DND-41 (cell line): ENCODE data around the gene UBAP2.

ENCODE experiments used
- ATAC-seq: fragments of 200-7000 bp; cut with Tn5 transposase; 3 replicates; pipeline ENCODE4 v1.9.1; 2021; ENCODE audit warnings: low read depth; ENCODE audit not compliant: insufficient read depth
- DNase-seq: peaks from one replicate; pipeline ENCODE4 v3.0.0-alpha.2; 2020
- H2AFZ ChIP-seq: 2 replicates; pipeline ENCODE4 v1.6.0; 2012; ENCODE audit warnings: low read depth, low read length
- H3K27ac ChIP-seq: 2 replicates; pipeline ENCODE4 v1.5.1; 2012; ENCODE audit warnings: low read length, inconsistent platforms
- H3K27me3 ChIP-seq: fragments of 200-600 bp; sonication (generic); 2 replicates; pipeline ENCODE4 v1.6.0; 2012; ENCODE audit warnings: low read length, mild to moderate bottlenecking, inconsistent platforms; ENCODE audit not compliant: insufficient read depth, poor library complexity
- H3K36me3 ChIP-seq: 2 replicates; pipeline ENCODE4 v1.5.1; 2012; ENCODE audit warnings: low read length, inconsistent platforms; ENCODE audit not compliant: insufficient read depth
- H3K4me1 ChIP-seq: 2 replicates; pipeline ENCODE4 v1.5.1; 2012; ENCODE audit warnings: mild to moderate bottlenecking, low read length; ENCODE audit not compliant: insufficient read depth
- H3K4me2 ChIP-seq: 2 replicates; pipeline ENCODE4 v1.6.0; 2012; ENCODE audit warnings: mild to moderate bottlenecking, moderate library complexity, low read length, inconsistent platforms; ENCODE audit not compliant: insufficient read depth
- H3K4me3 ChIP-seq, 2 experiments: fragments of 200-600 bp in 1 of 2; shearing (Covaris generic) in 1 of 2; 2 replicates each; pipeline ENCODE4 v1.5.1; 2012 to 2016; ENCODE audit warnings: inconsistent platforms in 2 of 2, low read length in 2 of 2, mild to moderate bottlenecking in 2 of 2, low read depth in 1 of 2, moderate library complexity in 1 of 2
- H3K79me2 ChIP-seq: 2 replicates; pipeline ENCODE4 v1.6.0; 2012; ENCODE audit warnings: low read length, inconsistent platforms; ENCODE audit not compliant: insufficient read depth
- H3K9ac ChIP-seq: 2 replicates; pipeline ENCODE4 v1.6.0; 2012; ENCODE audit warnings: low read depth, mild to moderate bottlenecking, inconsistent platforms, low read length, moderate library complexity
- H3K9me3 ChIP-seq: 2 replicates; pipeline ENCODE4 v1.5.1; 2012; ENCODE audit warnings: low read length, moderate library complexity, mild to moderate bottlenecking, inconsistent platforms; ENCODE audit not compliant: insufficient read depth, severe bottlenecking
- H4K20me1 ChIP-seq: 2 replicates; pipeline ENCODE4 v1.6.0; 2012; ENCODE audit warnings: low read length; ENCODE audit not compliant: insufficient read depth
- CTCF ChIP-seq: IDR thresholded peaks from 2 replicates; pipeline ENCODE4 v1.5.1; 2012; ENCODE audit warnings: borderline replicate concordance, low read length, moderate library complexity, mild to moderate bottlenecking; ENCODE audit not compliant: poor library complexity, severe bottlenecking; ENCODE audit errors: extremely low read depth
- EZH2 ChIP-seq: IDR thresholded peaks from 3 replicates; pipeline ENCODE4 v1.6.1; 2012; ENCODE audit warnings: borderline replicate concordance, low read depth, mild to moderate bottlenecking, moderate library complexity, low read length, inconsistent platforms; ENCODE audit not compliant: severe bottlenecking

The UBAP2 gene

DNA sequence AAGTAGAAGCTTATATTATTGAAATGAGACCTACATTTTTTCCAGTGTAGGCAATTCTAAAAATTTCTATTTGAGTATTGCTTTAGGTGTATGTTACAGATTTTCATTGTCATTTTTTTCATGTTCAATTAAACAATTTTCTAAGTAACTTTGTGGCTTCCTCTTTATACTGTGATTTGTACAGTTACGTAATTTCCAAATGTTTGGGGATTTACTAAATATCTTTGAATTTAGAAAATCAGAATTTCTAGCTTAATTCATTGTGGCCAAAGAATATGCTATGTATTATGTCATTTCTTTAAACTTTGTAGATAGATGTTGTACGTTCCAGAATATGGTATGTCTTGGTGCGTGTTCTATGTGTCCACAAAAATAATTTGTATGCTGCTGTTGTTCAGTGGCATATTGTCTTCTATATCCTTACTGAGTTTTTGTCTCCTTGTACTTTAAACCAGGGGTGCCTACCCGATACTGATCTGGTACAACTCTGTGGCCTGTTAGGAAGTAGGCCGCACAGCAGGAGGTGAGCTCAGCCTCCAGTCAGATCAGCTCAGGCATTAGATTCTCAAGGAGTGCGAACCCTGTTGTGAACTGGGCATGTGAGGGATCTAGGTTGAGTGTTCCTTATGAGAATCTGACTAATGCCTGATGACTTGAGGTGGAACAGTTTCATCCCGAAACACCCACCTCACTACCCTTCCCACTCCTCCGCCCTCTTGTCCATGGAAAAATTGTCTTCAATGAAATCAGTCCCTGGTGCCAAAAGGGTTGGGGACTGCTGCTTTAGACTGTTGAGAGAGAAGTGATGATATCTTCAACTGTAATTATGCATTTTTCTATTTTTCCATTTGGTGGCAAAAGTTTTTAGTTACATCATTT, 168.2 kb downstream of the UBAP2 start:
- no peak overlapping the region for H3K4me3 ChIP-seq
- no peaks in the 10 kb centered on the region for H3K27me3 ChIP-seq
- no peak for TF ChIP-seq CTCF
- TF ChIP-seq EZH2, result no peak
- H2AFZ ChIP-seq, result no peak overlapping the region
- ATAC-seq (0 out of 3 replicates have a peak, but pooled peaks have one; percentile 40), DNase-seq (no peak)
- H3K79me2 ChIP-seq, result peaks cover 98% of the 10 kb centered on the region
- H3K4me1 ChIP-seq, result no peaks in the 10 kb centered on the region
- no peak overlapping the region for H3K27ac ChIP-seq
- H3K9ac ChIP-seq, result no peak overlapping the region
- no peaks in the 10 kb centered on the region for H3K36me3 ChIP-seq
- no peak overlapping the region for H3K4me2 ChIP-seq
- H4K20me1 ChIP-seq, result peaks cover 64% of the 10 kb centered on the region
- H3K9me3 ChIP-seq, result no peaks in the 10 kb centered on the region

- H3K9me3 ChIP-seq, result no peaks in the 10 kb centered on the region
- H3K27me3 ChIP-seq, result no peaks in the 10 kb centered on the region
- H3K36me3 ChIP-seq, result no peaks in the 10 kb centered on the region
- H3K4me1 ChIP-seq, result no peaks in the 10 kb centered on the region
- H4K20me1 ChIP-seq, result peaks cover 53% of the 10 kb centered on the region
- DNase-seq, result no peak
- H3K9ac ChIP-seq, result no peak overlapping the region
- ATAC-seq, result no peak
- H2AFZ ChIP-seq, result no peak overlapping the region
- no peak overlapping the region for H3K4me2 ChIP-seq
- TF ChIP-seq EZH2 (no peak), CTCF (no peak)
- peaks cover 99% of the 10 kb centered on the region for H3K79me2 ChIP-seq
- no peak overlapping the region for H3K4me3 ChIP-seq
- H3K27ac ChIP-seq, result no peak overlapping the region
These were observed 169.9 kb downstream of the UBAP2 start for GRCh38 chr9:33878691-33879366.

DNA sequence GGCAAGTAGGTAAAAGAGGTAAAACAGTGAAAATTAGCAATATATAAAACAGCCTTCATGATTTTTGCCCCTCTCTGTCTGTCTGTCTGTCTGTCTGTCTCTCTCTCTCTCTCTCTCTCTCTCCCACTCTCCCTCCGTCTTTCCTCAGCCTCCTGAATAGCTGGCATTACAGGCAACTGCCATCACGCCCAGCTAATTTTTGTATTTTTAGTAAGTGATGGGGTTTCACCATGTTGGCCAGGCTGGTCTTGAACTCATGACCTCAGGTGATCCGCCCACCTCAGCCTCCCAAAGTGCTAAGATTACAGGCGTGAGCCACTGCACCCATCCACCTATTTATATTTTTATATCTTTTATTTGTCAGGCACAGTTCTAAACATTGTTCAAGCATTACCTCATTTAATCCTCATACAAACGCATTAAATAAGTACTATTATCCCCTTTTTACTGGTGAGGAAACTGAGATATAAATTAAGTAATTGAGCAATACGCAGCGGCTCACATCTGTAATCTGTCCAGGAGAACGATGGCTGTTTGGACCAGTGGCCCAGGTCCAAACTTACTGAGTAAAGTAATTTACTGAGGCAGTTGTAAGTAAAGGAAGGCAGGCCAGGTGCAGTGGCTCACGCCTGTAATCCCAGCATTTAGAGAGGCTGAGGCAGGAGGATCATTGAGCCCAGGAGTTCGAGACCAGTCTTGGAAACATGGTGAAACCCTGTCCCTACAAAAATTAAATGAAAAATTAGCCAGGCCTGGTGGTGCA, 170.8 kb downstream of the UBAP2 start:
- no peaks in the 10 kb centered on the region for H3K4me1 ChIP-seq
- H3K9ac ChIP-seq, result no peak overlapping the region
- DNase-seq (no peak), ATAC-seq (no peak)
- TF ChIP-seq EZH2, result no peak
- no peak for TF ChIP-seq CTCF
- no peak overlapping the region for H2AFZ ChIP-seq
- H3K27me3 ChIP-seq, result no peaks in the 10 kb centered on the region
- no peaks in the 10 kb centered on the region for H3K36me3 ChIP-seq
- H3K4me2 ChIP-seq, result no peak overlapping the region
- H3K27ac ChIP-seq, result no peak overlapping the region
- no peak overlapping the region for H3K4me3 ChIP-seq
- H3K9me3 ChIP-seq, result no peaks in the 10 kb centered on the region
- peaks cover 100% of the 10 kb centered on the region for H3K79me2 ChIP-seq
- peaks cover 54% of the 10 kb centered on the region for H4K20me1 ChIP-seq
